Measurements from ENCODE around the gene ABHD12B.

- TF ChIP-seq CTCF (IDR thresholded peaks at IDR 0.05; ENCODE audit: low read length), result no peak
- no peak for TF ChIP-seq EZH2 (IDR thresholded peaks at IDR 0.05; ENCODE audit: borderline replicate concordance, low read length)
Measured at GRCh38 chr14:50862036-50862570, 9.8 kb upstream of the ABHD12B start.
